Kidney epithelial cell (primary cell): ENCODE results near the gene LHX4. TPM values are rescaled to one million over a fixed set of nuclear protein-coding genes. Genes with fewer than 3 reads are reported as not detected.

Experiments used
- DNase-seq: peaks from one replicate; pipeline ENCODE4 v3.0.0-alpha.2; 2010; ENCODE audit warnings: low read depth
- H3K27me3 ChIP-seq: 2 replicates; pipeline ENCODE4 v1.6.0; 2011; ENCODE audit warnings: low read length; ENCODE audit not compliant: control insufficient read depth, insufficient read depth
- H3K36me3 ChIP-seq: 2 replicates; pipeline ENCODE4 v1.5.1; 2011; ENCODE audit warnings: low read length; ENCODE audit not compliant: control insufficient read depth, insufficient read depth
- H3K4me3 ChIP-seq: 2 replicates; pipeline ENCODE4 v1.5.1; 2011; ENCODE audit warnings: low read depth, mild to moderate bottlenecking, control low read depth, low read length
- total RNA-seq: library from RNA; depleted of rRNA; stranded (reverse); fragments of >200 nt; gene quantifications from 2 replicates; pipeline ENCODE4 v1.2.3, GENCODE V29; 2015
- TF ChIP-seq, protein P1 (sequence below): IDR thresholded peaks from 2 replicates; pipeline ENCODE4 v1.5.1; 2011; ENCODE audit warnings: mild to moderate bottlenecking, moderate library complexity, low read length, control low read depth, inconsistent platforms; ENCODE audit not compliant: insufficient read depth, poor library complexity, severe bottlenecking

Gene LHX4
- total RNA-seq, 1 donor from 2014 or later, result not detected

DNA sequence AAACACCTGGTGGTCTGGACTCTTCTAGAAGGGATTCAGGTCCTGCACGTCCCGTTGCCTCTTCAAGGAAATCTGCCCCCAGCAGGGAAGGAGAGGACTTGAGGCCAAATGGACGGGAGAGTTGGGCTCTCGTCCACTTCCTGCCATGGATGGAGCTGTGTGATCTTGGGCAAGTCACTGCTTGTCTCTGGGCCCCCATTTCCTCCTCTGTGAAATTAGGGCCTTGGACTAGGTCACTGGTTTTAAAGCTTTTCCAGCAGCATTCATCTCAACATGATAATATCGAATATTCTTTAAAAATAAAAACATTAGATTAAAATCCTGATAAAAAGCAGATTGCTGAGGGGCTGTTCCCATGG, 26.9 kb downstream of the LHX4 start:
- DNase-seq, result no peak
- Histone ChIP-seq H3K27me3 (peaks cover 31% of the 10 kb centered on the region), H3K36me3 (no peaks in the 10 kb centered on the region), H3K4me3 (no peak overlapping the region)
- TF ChIP-seq, protein P1, sequence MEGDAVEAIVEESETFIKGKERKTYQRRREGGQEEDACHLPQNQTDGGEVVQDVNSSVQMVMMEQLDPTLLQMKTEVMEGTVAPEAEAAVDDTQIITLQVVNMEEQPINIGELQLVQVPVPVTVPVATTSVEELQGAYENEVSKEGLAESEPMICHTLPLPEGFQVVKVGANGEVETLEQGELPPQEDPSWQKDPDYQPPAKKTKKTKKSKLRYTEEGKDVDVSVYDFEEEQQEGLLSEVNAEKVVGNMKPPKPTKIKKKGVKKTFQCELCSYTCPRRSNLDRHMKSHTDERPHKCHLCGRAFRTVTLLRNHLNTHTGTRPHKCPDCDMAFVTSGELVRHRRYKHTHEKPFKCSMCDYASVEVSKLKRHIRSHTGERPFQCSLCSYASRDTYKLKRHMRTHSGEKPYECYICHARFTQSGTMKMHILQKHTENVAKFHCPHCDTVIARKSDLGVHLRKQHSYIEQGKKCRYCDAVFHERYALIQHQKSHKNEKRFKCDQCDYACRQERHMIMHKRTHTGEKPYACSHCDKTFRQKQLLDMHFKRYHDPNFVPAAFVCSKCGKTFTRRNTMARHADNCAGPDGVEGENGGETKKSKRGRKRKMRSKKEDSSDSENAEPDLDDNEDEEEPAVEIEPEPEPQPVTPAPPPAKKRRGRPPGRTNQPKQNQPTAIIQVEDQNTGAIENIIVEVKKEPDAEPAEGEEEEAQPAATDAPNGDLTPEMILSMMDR, result no peak

DNA sequence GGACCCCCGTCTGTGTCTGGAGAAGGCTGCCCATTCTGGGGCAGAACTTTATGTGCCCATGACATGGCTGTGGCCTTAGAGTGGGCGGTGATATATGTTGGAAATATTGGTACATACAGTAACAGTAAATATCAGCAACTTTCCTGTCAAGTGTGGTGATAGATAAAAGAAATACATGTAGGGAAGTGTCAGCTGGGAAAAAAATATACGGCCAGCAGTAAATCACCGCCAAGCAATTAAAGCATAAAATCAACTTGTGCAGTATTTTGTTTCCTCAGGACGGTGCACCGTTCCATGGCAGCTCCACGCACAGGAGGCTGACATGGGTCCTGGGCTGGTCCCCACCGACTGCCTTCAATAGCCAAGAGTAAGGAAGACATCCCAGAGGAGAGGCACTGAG, 27.4 kb downstream of the LHX4 start:
- Histone ChIP-seq H3K36me3 (no peaks in the 10 kb centered on the region), H3K27me3 (peaks cover 31% of the 10 kb centered on the region), H3K4me3 (no peak overlapping the region)
- TF ChIP-seq, protein P1, result no peak
- no peak for DNase-seq

DNA sequence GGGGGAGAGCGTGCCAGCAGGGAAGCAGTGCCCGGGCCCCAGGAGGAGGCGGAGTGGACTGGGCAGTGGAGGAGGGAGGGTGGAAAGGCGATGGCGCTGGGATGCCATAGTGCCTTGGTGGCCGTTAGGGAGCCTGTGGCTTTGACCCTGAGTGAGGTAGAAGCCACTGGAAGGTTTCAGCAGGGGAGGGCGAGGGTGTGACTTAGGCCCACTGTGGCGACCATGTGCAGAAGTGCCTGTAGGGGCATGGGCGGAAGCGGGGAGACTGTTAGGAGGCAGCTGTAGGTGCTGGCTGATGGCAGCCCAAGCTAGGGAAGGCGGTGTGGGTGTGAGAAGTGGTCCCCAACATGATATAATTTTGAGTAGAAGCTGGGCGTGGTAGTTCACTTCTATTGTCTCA, 28.2 kb downstream of the LHX4 start:
- Histone ChIP-seq H3K36me3 (no peaks in the 10 kb centered on the region), H3K27me3 (peaks cover 33% of the 10 kb centered on the region), H3K4me3 (no peak overlapping the region)
- no peak for DNase-seq
- TF ChIP-seq, protein P1, result no peak

DNA sequence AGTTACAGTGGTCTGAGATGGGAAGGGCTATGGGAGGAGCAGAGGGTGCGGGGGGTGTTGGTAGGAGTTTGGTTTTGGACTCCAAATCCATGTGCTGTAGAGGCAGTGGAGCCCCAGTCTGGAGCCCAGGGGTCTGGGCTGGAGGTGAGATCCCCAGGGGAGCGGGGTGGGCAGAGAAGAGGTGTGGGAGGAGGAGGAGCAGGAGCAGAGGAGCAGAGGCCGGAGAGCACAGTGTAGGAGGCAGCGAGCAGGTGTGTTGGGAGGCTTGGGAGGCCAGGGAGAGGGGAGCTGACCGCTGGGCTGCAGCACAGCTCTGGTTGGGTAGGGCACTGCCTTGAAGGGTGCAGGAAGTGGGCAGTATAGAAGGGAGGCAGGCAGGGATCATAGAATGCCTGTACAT, 28.9 kb downstream of the LHX4 start:
- H3K27me3 ChIP-seq, result peaks cover 33% of the 10 kb centered on the region
- H3K36me3 ChIP-seq, result no peaks in the 10 kb centered on the region
- no peak for DNase-seq
- TF ChIP-seq, protein P1, result no peak
- H3K4me3 ChIP-seq, result no peak overlapping the region

DNA sequence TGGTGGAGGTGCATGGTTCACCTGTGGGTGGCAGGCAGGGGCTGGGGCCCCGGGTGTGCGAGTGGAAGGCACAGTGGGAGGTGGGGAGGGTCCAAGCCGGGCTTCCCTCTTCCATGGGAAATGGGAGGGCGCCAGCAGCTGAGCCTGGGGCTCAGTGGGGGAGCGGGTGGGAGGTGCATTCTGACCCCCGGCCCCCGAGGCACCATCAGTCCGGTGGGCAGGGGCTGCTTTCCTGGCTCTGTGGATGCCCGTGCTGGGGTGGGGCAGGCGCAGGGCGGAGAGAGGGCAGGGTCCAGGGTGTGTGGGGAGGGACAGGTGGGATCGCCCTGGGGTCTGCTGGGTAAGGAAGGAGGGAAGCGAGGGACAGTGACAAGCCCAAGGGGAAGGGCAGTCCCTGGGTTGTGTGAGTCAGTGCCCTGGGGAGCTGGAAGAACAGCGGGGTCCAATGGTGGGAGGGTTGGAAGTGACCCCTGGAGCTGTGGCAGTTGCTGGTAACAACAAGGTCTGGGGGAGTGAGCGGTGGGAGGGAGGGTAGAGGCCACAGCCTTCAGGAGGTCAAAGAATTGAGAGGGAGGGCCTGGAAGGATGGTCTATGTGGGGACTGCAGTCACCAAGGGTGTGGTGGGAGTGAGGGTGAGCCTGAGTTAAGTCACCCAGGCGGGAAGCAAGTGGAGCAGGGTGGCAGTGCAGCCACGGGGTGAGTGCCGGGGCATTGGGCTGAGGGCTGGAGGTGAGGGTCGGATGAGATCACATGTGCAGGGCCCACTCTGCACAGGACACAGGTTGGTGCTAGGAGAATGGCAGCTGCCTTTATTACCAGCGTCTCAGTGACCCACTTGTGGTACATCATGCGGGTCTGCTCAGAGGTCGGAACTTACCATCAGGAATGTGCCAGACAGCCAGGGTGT, 29.6 kb downstream of the LHX4 start:
- no peaks in the 10 kb centered on the region for H3K36me3 ChIP-seq
- no peak overlapping the region for H3K4me3 ChIP-seq
- no peak for DNase-seq
- TF ChIP-seq, protein P1, result no peak
- H3K27me3 ChIP-seq, result peaks cover 33% of the 10 kb centered on the region

DNA sequence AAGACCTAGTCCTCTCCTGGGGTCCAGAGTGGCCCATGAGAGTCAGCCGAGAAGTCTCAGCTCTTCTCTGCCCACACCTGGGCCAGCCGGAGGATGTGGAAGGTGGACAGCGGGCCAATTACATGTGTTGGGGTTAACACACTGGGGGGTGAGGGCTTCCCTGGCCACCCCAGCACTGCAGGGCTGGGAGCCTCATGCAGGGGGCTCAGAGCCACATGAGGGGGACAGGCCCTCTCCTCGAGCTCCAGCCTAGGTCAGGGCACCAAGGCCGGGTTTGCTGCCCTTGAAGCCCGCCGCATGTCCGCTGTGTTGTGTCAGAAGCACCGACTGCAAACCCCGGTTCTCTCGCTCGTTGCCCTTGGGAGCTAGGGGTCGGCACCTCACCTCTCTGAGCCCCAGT, 30.5 kb downstream of the LHX4 start:
- TF ChIP-seq, protein P1, result no peak
- H3K36me3 ChIP-seq, result no peaks in the 10 kb centered on the region
- DNase-seq, result no peak
- peaks cover 33% of the 10 kb centered on the region for H3K27me3 ChIP-seq
- no peak overlapping the region for H3K4me3 ChIP-seq
